Kidney glomerular epithelial cell (primary cell): Measurements from ENCODE around the gene PLEKHH1.

Experiments
- DNase-seq: peaks from one replicate; lab custom pipeline; 2025; lab: John Stamatoyannopoulos, UW

The PLEKHH1 gene

GRCh38 chr14:67510836-67511235 is 22.3 kb upstream of the PLEKHH1 start:
- DNase-seq = no peak

GRCh38 chr14:67512463-67513310 is 20.4 kb upstream of the PLEKHH1 start:
- no peak for DNase-seq

GRCh38 chr14:67513631-67514108 is 19.4 kb upstream of the PLEKHH1 start:
- DNase-seq = no peak

- no peak for DNase-seq
These were observed 18.9 kb upstream of the PLEKHH1 start for GRCh38 chr14:67514203-67514607.

GRCh38 chr14:67514650-67515385 is 18.3 kb upstream of the PLEKHH1 start:
- DNase-seq = no peak

- no peak for DNase-seq
These were observed 17.6 kb upstream of the PLEKHH1 start for GRCh38 chr14:67515386-67516079.

- DNase-seq = no peak
These were observed 16.4 kb upstream of the PLEKHH1 start for GRCh38 chr14:67516676-67517075.

- no peak for DNase-seq
These were observed 16.0 kb upstream of the PLEKHH1 start for GRCh38 chr14:67517083-67517482.

GRCh38 chr14:67519406-67519805 is 13.7 kb upstream of the PLEKHH1 start:
- DNase-seq = no peak

GRCh38 chr14:67520482-67520881 is 12.6 kb upstream of the PLEKHH1 start:
- no peak for DNase-seq

- DNase-seq = no peak
These were observed 10.8 kb upstream of the PLEKHH1 start for GRCh38 chr14:67522270-67522669.

GRCh38 chr14:67523764-67524633 is 9.1 kb upstream of the PLEKHH1 start:
- no peak for DNase-seq

- DNase-seq = no peak
These were observed 8.5 kb upstream of the PLEKHH1 start for GRCh38 chr14:67524634-67524963.

GRCh38 chr14:67525389-67525788 is 7.7 kb upstream of the PLEKHH1 start:
- no peak for DNase-seq

GRCh38 chr14:67526181-67526580 is 6.9 kb upstream of the PLEKHH1 start:
- no peak for DNase-seq

- peak; percentile 51 for DNase-seq
These were observed 6.2 kb upstream of the PLEKHH1 start for GRCh38 chr14:67526676-67527459.

- DNase-seq = no peak
These were observed 5.3 kb upstream of the PLEKHH1 start for GRCh38 chr14:67527756-67528155.

GRCh38 chr14:67528276-67528675 is 4.8 kb upstream of the PLEKHH1 start:
- no peak for DNase-seq

GRCh38 chr14:67529947-67530935 is 2.8 kb upstream of the PLEKHH1 start:
- no peak for DNase-seq

- DNase-seq = no peak
These were observed 488 bp upstream of the PLEKHH1 start for GRCh38 chr14:67532606-67532997.
